HepG2 (cell line): ENCODE results near the gene DGAT2. TPM values are rescaled to one million over a fixed set of nuclear protein-coding genes. Genes with fewer than 3 reads are reported as not detected.

ENCODE experiments used
- ATAC-seq: fragments of 200-7000 bp; cut with Tn5 transposase; 3 replicates; pipeline ENCODE4 v1.9.1; 2020; ENCODE audit warnings: mild to moderate bottlenecking, moderate library complexity
- BruUV-seq: library from RNA; stranded (reverse); fragments of 400-500 nt; replicated peaks from 2 replicates; lab custom pipeline; 2021; lab: Mats Ljungman, UMichigan
- CTCF ChIA-PET: fragments of 300-600 bp; formaldehyde crosslinking; extraction: SDS; loops from one replicate; lab custom pipeline; 2021; ENCODE audit warnings: low total read pairs, inconsistent platforms, low intra/inter-chr PET ratio; lab: Yijun Ruan, JAX
- POLR2A ChIA-PET: fragments of 350-600 bp; sonication (Branson Sonifier 250); formaldehyde crosslinking; loops from one replicate; lab custom pipeline; 2020; ENCODE audit warnings: antibody characterized with exemption, inconsistent platforms; lab: Yijun Ruan, JAX
- DNase-seq: peaks from one replicate; pipeline ENCODE4 v3.0.0-alpha.2; 2015; ENCODE audit warnings: low spot score
- FAIRE-seq: peaks from 3 replicates; lab custom pipeline; 2011; peaks lifted over from hg19 to GRCh38; lab: Jason Lieb, UNC
- H2AFZ ChIP-seq: one replicate; pipeline ENCODE4 v1.6.1; 2011; ENCODE audit warnings: low read length, inconsistent platforms
- H3K27ac ChIP-seq: fragments of 300-600 bp; 3 replicates; pipeline ENCODE4 v1.8.0; 2011; ENCODE audit warnings: mixed run types, mild to moderate bottlenecking, mixed read lengths, low read length, inconsistent platforms; ENCODE audit not compliant: insufficient read depth; ENCODE audit errors: extremely low read length
- H3K27me3 ChIP-seq, 2 experiments: fragments of 200-600 bp in 1 of 2; 2 replicates in 1 of 2; 3 replicates in 1 of 2; pipeline versions ENCODE4 v1.6.0 to v1.8.0; 2011; ENCODE audit warnings: low read length in 2 of 2, mild to moderate bottlenecking in 2 of 2, moderate library complexity in 2 of 2, inconsistent platforms in 1 of 2; ENCODE audit not compliant: insufficient read depth in 2 of 2, control insufficient read depth in 1 of 2
- H3K36me3 ChIP-seq, 2 experiments: fragments of 200-600 bp in 1 of 2; replicated peaks in 1 of 2; 2 replicates in 1 of 2; 3 replicates in 1 of 2; pipeline versions ENCODE4 v1.5.1 to v1.8.0; 2011; ENCODE audit warnings: low read length in 2 of 2, inconsistent platforms in 1 of 2; ENCODE audit not compliant: insufficient read depth in 2 of 2, control insufficient read depth in 1 of 2
- H3K4me1 ChIP-seq: 2 replicates; pipeline ENCODE4 v1.5.1; 2012; ENCODE audit warnings: low read length, inconsistent platforms; ENCODE audit not compliant: insufficient read depth
- H3K4me2 ChIP-seq: 2 replicates; pipeline ENCODE4 v1.6.0; 2011; ENCODE audit warnings: low read depth, low read length, inconsistent platforms
- H3K4me3 ChIP-seq, 3 experiments: fragments of 200-600 bp in 1 of 3; sonication (generic), shearing (Covaris generic) in 1 of 3; replicated peaks in 1 of 3; 2 replicates each; pipeline ENCODE4 v1.5.1; 2011 to 2016; ENCODE audit warnings: low read length in 3 of 3, inconsistent platforms in 2 of 3, low read depth in 2 of 3, mild to moderate bottlenecking in 2 of 3, control low read depth in 1 of 3, mixed read lengths in 1 of 3; ENCODE audit not compliant: insufficient read depth in 1 of 3
- H3K79me2 ChIP-seq: one replicate; pipeline ENCODE4 v1.6.1; 2011; ENCODE audit warnings: low read length, inconsistent platforms; ENCODE audit not compliant: insufficient read depth
- H3K9ac ChIP-seq: 2 replicates; pipeline ENCODE4 v1.6.0; 2011; ENCODE audit warnings: mild to moderate bottlenecking, low read depth, low read length, inconsistent platforms; ENCODE audit not compliant: insufficient read depth
- H3K9me3 ChIP-seq: 2 replicates; pipeline ENCODE4 v1.5.1; 2012; ENCODE audit warnings: mild to moderate bottlenecking, low read length
- H4K20me1 ChIP-seq: 2 replicates; pipeline ENCODE4 v1.6.0; 2011; ENCODE audit warnings: inconsistent platforms, mild to moderate bottlenecking, low read length, moderate library complexity; ENCODE audit not compliant: insufficient read depth
- FOSL2 ChIP-seq: sonication (generic); formaldehyde crosslinking; IDR thresholded peaks from 2 replicates; pipeline ENCODE4 v1.4.0; 2020; ENCODE audit warnings: missing genetic modification reagents
- KAT2B ChIP-seq: fragments of 150-350 bp; IDR thresholded peaks from 2 replicates; pipeline ENCODE4 v1.6.1; 2014; ENCODE audit warnings: low read depth, low read length, borderline replicate concordance
- KLF11 ChIP-seq: IDR thresholded peaks from 2 replicates; pipeline ENCODE4 v1.6.1; 2016; ENCODE audit warnings: missing compliant biosample characterization
- ZBTB1 ChIP-seq: sonication (generic); formaldehyde crosslinking; IDR thresholded peaks from 2 replicates; pipeline ENCODE4 v1.4.0; 2020; ENCODE audit warnings: missing genetic modification reagents, borderline replicate concordance
- ZNF121 ChIP-seq: sonication (generic); formaldehyde crosslinking; IDR thresholded peaks from 2 replicates; pipeline ENCODE4 v1.5.0; 2020; ENCODE audit warnings: mild to moderate bottlenecking, missing genetic modification reagents
- WGBS: methylation state at CpG from one replicate; pipeline ENCODE4 v1.1.6; 2017; ENCODE audit warnings: low lambda C conversion rate; 5-methylcytosine and 5-hydroxymethylcytosine counted together
- in situ Hi-C: cut with HindIII; loops from 2 replicates; pipeline ENCODE4 v1.10.0; 2017; ENCODE audit warnings: low pct_unique_long_range_greater_than_20kb; ENCODE audit not compliant: extremely low pct_ligation_motif_present
- intact Hi-C: fragments of 100-400 bp; cut with micrococcal nuclease; formaldehyde crosslinking; loops from one replicate; pipeline ENCODE4 v1.10.0; 2022; ENCODE audit not compliant: unreplicated experiment
- polyA plus RNA-seq, 8 experiments: library from polyadenylated mRNA; depleted of rRNA in 3 of 8; stranded (reverse) in 7 of 8; unstranded in 1 of 8; fragments of >200 nt; fragmentation: Illumina TruSeq in 4 of 8; extraction: Trizol in 4 of 8; gene quantifications; 2 replicates each; pipeline versions ENCODE4 v1.2.1 to v1.2.3, GENCODE V29; 2011 to 2016; ENCODE audit warnings: low read depth in 4 of 8, missing spikeins in 1 of 8, mixed read lengths in 1 of 8; ENCODE audit not compliant: insufficient read depth in 1 of 8
- total RNA-seq, 5 experiments: library from RNA; depleted of rRNA; stranded (reverse); fragments of >200 nt; fragmentation: Illumina TruSeq; extraction: Trizol; gene quantifications; 2 replicates each; pipeline ENCODE4 v1.2.3, GENCODE V29; 2016; ENCODE audit warnings: low read depth in 1 of 5

Gene DGAT2
- total and polyA plus RNA-seq, 2 of the 13 experiments (the other 11 are each of a cell fraction or from before 2014, with no cell fraction given) = 39.0 to 65.6 TPM

- no peak for DNase-seq
- no peaks in the 10 kb centered on the region for H3K36me3 ChIP-seq
- no peak overlapping the region for H3K4me3 ChIP-seq
- 90% methylated on average over 1 of the region's 1 CpG for WGBS
- POLR2A ChIA-PET = no interaction called here
- CTCF ChIA-PET = no interaction called here
- BruUV-seq = no TSS peak
- H3K27ac ChIP-seq = no peak overlapping the region
- no peaks in the 10 kb centered on the region for H4K20me1 ChIP-seq
- ATAC-seq = no peak
- intact Hi-C loops = no loop called here
- H3K27me3 ChIP-seq = no peaks in the 10 kb centered on the region; a peak in 1 of 5 replicates
- H3K79me2 ChIP-seq = peaks cover 68% of the 10 kb centered on the region
- H3K4me2 ChIP-seq = no peak overlapping the region
- no peak overlapping the region for H3K9ac ChIP-seq
- in situ Hi-C loops = no loop called here
- FAIRE-seq = no peak
- no peak overlapping the region for H2AFZ ChIP-seq
- peaks cover 76% of the 10 kb centered on the region for H3K4me1 ChIP-seq
- TF ChIP-seq KAT2B (peak; percentile 35; the same call in 1 of the 2 replicates), FOSL2 (peak; percentile 78), KLF11 (CRISPR knock-in tag) (no peak)
- TF ChIP-seq, all 625 proteins: peak for 2
- H3K9me3 ChIP-seq = no peaks in the 10 kb centered on the region
These were observed 52.1 kb downstream of the DGAT2 start for GRCh38 chr11:75820645-75821044.

GRCh38 chr11:75821202-75821601 lies 52.6 kb downstream of the DGAT2 start:
- Histone ChIP-seq H3K4me3 (no peak overlapping the region), H3K4me1 (peaks cover 75% of the 10 kb centered on the region), H3K79me2 (peaks cover 62% of the 10 kb centered on the region), H3K9me3 (no peaks in the 10 kb centered on the region), H3K9ac (no peak overlapping the region), H3K27me3 (no peaks in the 10 kb centered on the region), H2AFZ (no peak overlapping the region), H4K20me1 (no peaks in the 10 kb centered on the region), H3K27ac (no peak overlapping the region), H3K4me2 (no peak overlapping the region), H3K36me3 (no peaks in the 10 kb centered on the region)
- ATAC-seq (no peak), DNase-seq (no peak), FAIRE-seq (no peak)
- in situ Hi-C loops (no loop called here), intact Hi-C loops (no loop called here)
- WGBS = 97% methylated on average over 5 of the region's 5 CpGs
- POLR2A ChIA-PET = no interaction called here
- no TSS peak for BruUV-seq
- CTCF ChIA-PET = no interaction called here
- TF ChIP-seq ZNF121 (CRISPR knock-in tag) = peak; percentile 82
- no peak for TF ChIP-seq ZBTB1 (CRISPR knock-in tag)
